Posterior cingulate gyrus (tissue), 11 donors: ENCODE results near the gene MTF2.

Experiments used
- DNase-seq, 10 donors: peaks; one replicate each; pipeline versions ENCODE4 v3.0.0 to v3.0.0-alpha.2; 2020 to 2021; ENCODE audit warnings: mixed read lengths in 3 of 10
- intact Hi-C: fragments of 100-400 bp; cut with DNase I; formaldehyde crosslinking; loops from one replicate; pipeline ENCODE4 v1.15.1; 2023

Gene MTF2

GRCh38 chr1:93177991-93178390 lies 98.9 kb downstream of the MTF2 start:
- no peak for DNase-seq
- intact Hi-C loops = no loop called here

- no peak for DNase-seq
- intact Hi-C loops = no loop called here
Measured at GRCh38 chr1:93178418-93178817, 99.3 kb downstream of the MTF2 start.

GRCh38 chr1:93179886-93180722 lies 101.0 kb downstream of the MTF2 start, which contains the start of gene TMED5:
TSS of gene TMED5 (minus strand) at chr1:93180413. CDS start at chr1:93180242, 171 bp downstream.
- peak; percentile 93 to 99 (median 97) for DNase-seq
- intact Hi-C loops = loop anchor here (2.0 to 5.0 kb wide), 2 partner anchors 99 to 167 kb away; partner anchors contain the start of gene DR1

- intact Hi-C loops = loop anchor here (2.0 to 5.0 kb wide), 2 partner anchors 100 to 166 kb away; partner anchors contain the start of gene DR1
- no peak for DNase-seq
Measured at GRCh38 chr1:93180723-93181613, 101.9 kb downstream of the MTF2 start, which contains the start of gene CCDC18. TSS of gene CCDC18 (plus strand) at chr1:93180724. CDS start at chr1:93183362, 2,638 bp downstream.

GRCh38 chr1:93186667-93187066 lies 107.6 kb downstream of the MTF2 start:
- DNase-seq = no peak
- intact Hi-C loops = no loop called here
